Activated CD8-positive, alpha-beta memory T cell treated with anti-CD3 and anti-CD28 coated beads for 4 hours (primary cell): Measurements from ENCODE around the gene UCP2.
A peak's percentile ranks its signal among the peaks of the same experiment; 100 is the strongest.

Experiments
- DNase-seq, 2 donors: peaks; one replicate each; pipeline ENCODE4 v3.0.0-alpha.2; 2020; ENCODE audit warnings: low read depth in 2 of 2

UCP2 gene

GRCh38 chr11:73982595-73982989, at the start of gene UCP2:
UCP2 (minus strand) TSS chr11:73982843; CDS start chr11:73978378, 4,465 bp downstream.
- DNase-seq = peak; percentile 59 to 67

GRCh38 chr11:74030723-74031676, 48.4 kb upstream of the UCP2 start:
- no peak for DNase-seq

GRCh38 chr11:74025467-74026166, 43.0 kb upstream of the UCP2 start:
- no peak for DNase-seq

GRCh38 chr11:74024261-74025029, 41.8 kb upstream of the UCP2 start:
- no peak for DNase-seq

- DNase-seq = no peak
These were observed 40.6 kb upstream of the UCP2 start for GRCh38 chr11:74023276-74023675.

- DNase-seq = no peak
These were observed 39.9 kb upstream of the UCP2 start for GRCh38 chr11:74022546-74022945.

- no peak for DNase-seq
These were observed 39.4 kb upstream of the UCP2 start for GRCh38 chr11:74021998-74022397.

GRCh38 chr11:74020539-74020938, 37.9 kb upstream of the UCP2 start:
- no peak for DNase-seq

GRCh38 chr11:74019860-74020259, 37.2 kb upstream of the UCP2 start:
- peak; percentile 20 to 47 for DNase-seq

- DNase-seq = no peak
These were observed 36.6 kb upstream of the UCP2 start for GRCh38 chr11:74019104-74019738.

GRCh38 chr11:74018331-74019005, 35.8 kb upstream of the UCP2 start:
- DNase-seq = no peak

GRCh38 chr11:74017631-74018030, 35.0 kb upstream of the UCP2 start:
- no peak for DNase-seq

- no peak for DNase-seq
These were observed 33.5 kb upstream of the UCP2 start for GRCh38 chr11:74015919-74016684.

GRCh38 chr11:74014880-74015279, 32.2 kb upstream of the UCP2 start:
- no peak for DNase-seq

- no peak for DNase-seq
These were observed 30.5 kb upstream of the UCP2 start for GRCh38 chr11:74013141-74013540.

- DNase-seq = no peak
These were observed 29.6 kb upstream of the UCP2 start for GRCh38 chr11:74012074-74012809.

GRCh38 chr11:74011360-74012073, 28.9 kb upstream of the UCP2 start:
- DNase-seq = no peak

- DNase-seq = no peak
These were observed 28.0 kb upstream of the UCP2 start for GRCh38 chr11:74010306-74011300.
